Stimulated activated memory B cell treated with anti-CD40 and anti-IgM and Interleukin-4, amounts not matched to agents 10 μg/mL and 1 μg/mL and 100 μg/mL, for 72 hours (primary cell): ENCODE data around the gene TGM2.

ENCODE experiments used
- ATAC-seq: fragments of 150-1000 bp; cut with Tn5 transposase; 2 replicates; pipeline ENCODE4 v1.10.0; 2021
- H3K27ac Mint-ChIP-seq: one replicate; pipeline ENCODE4 v1.8.0; 2022; ENCODE audit warnings: mild to moderate bottlenecking, mixed read lengths
- H3K27me3 Mint-ChIP-seq: one replicate; pipeline ENCODE4 v1.8.0; 2022; ENCODE audit warnings: mixed read lengths
- H3K36me3 Mint-ChIP-seq: one replicate; pipeline ENCODE4 v1.8.0; 2022; ENCODE audit warnings: mixed read lengths
- H3K4me1 Mint-ChIP-seq: one replicate; pipeline ENCODE4 v1.8.0; 2022; ENCODE audit warnings: mixed read lengths
- H3K4me3 Mint-ChIP-seq: one replicate; pipeline ENCODE4 v1.8.0; 2022; ENCODE audit warnings: mild to moderate bottlenecking, moderate library complexity, mixed read lengths
- H3K9me3 Mint-ChIP-seq: one replicate; pipeline ENCODE4 v1.8.0; 2022; ENCODE audit warnings: mixed read lengths

TGM2 gene

GRCh38 chr20:38165089-38165965, at the start of gene TGM2:
Gene TGM2 (minus strand): TSS chr20:38165270. CDS start chr20:38165198, 72 bp downstream.
- Mint-ChIP-seq H3K36me3 (no peaks in the 10 kb centered on the region), H3K4me1 (peaks cover 80% of the 10 kb centered on the region), H3K4me3 (peak within 1 kb of the TSS; percentile 73), H3K9me3 (no peaks in the 10 kb centered on the region), H3K27ac (peak within 1 kb of the TSS; percentile 81), H3K27me3 (no peaks in the 10 kb centered on the region)
- peak; percentile 93 for ATAC-seq

- Mint-ChIP-seq H3K4me1 (no peaks in the 10 kb centered on the region), H3K36me3 (no peaks in the 10 kb centered on the region), H3K27ac (peak overlapping the region; percentile 65), H3K4me3 (no peak overlapping the region), H3K9me3 (no peaks in the 10 kb centered on the region), H3K27me3 (peaks cover 29% of the 10 kb centered on the region)
- ATAC-seq, result no peak
Measured at GRCh38 chr20:38214256-38215193, 49.5 kb upstream of the TGM2 start.

GRCh38 chr20:38213607-38213940, 48.5 kb upstream of the TGM2 start:
- no peak for ATAC-seq
- Mint-ChIP-seq H3K4me1 (no peaks in the 10 kb centered on the region), H3K36me3 (no peaks in the 10 kb centered on the region), H3K9me3 (no peaks in the 10 kb centered on the region), H3K27me3 (peaks cover 29% of the 10 kb centered on the region), H3K4me3 (no peak overlapping the region), H3K27ac (no peak overlapping the region)

- Mint-ChIP-seq H3K9me3 (no peaks in the 10 kb centered on the region), H3K36me3 (no peaks in the 10 kb centered on the region), H3K27ac (no peak overlapping the region), H3K4me3 (no peak overlapping the region), H3K27me3 (peaks cover 29% of the 10 kb centered on the region), H3K4me1 (no peaks in the 10 kb centered on the region)
- ATAC-seq, result no peak
Measured at GRCh38 chr20:38212806-38213606, 47.9 kb upstream of the TGM2 start.

- Mint-ChIP-seq H3K4me3 (no peak overlapping the region), H3K27me3 (peaks cover 29% of the 10 kb centered on the region), H3K36me3 (no peaks in the 10 kb centered on the region), H3K9me3 (no peaks in the 10 kb centered on the region), H3K4me1 (no peaks in the 10 kb centered on the region), H3K27ac (peak overlapping the region; percentile 34)
- no peak for ATAC-seq
Measured at GRCh38 chr20:38211200-38212097, 46.4 kb upstream of the TGM2 start.

- no peak overlapping the region for H3K4me3 Mint-ChIP-seq
- H3K27ac Mint-ChIP-seq, result peak overlapping the region; percentile 34
- H3K36me3 Mint-ChIP-seq, result no peaks in the 10 kb centered on the region
- no peaks in the 10 kb centered on the region for H3K9me3 Mint-ChIP-seq
- peaks cover 29% of the 10 kb centered on the region for H3K27me3 Mint-ChIP-seq
- no peaks in the 10 kb centered on the region for H3K4me1 Mint-ChIP-seq
- ATAC-seq, result no peak
Measured at GRCh38 chr20:38210741-38211140, 45.7 kb upstream of the TGM2 start.

- no peaks in the 10 kb centered on the region for H3K4me1 Mint-ChIP-seq
- peak overlapping the region; percentile 22 for H3K27ac Mint-ChIP-seq
- H3K36me3 Mint-ChIP-seq, result no peaks in the 10 kb centered on the region
- no peak for ATAC-seq
- no peak overlapping the region for H3K4me3 Mint-ChIP-seq
- peaks cover 22% of the 10 kb centered on the region for H3K27me3 Mint-ChIP-seq
- no peaks in the 10 kb centered on the region for H3K9me3 Mint-ChIP-seq
Measured at GRCh38 chr20:38209736-38210405, 44.8 kb upstream of the TGM2 start.

- H3K27me3 Mint-ChIP-seq, result peaks cover 15% of the 10 kb centered on the region
- no peaks in the 10 kb centered on the region for H3K36me3 Mint-ChIP-seq
- no peaks in the 10 kb centered on the region for H3K4me1 Mint-ChIP-seq
- no peak overlapping the region for H3K27ac Mint-ChIP-seq
- no peaks in the 10 kb centered on the region for H3K9me3 Mint-ChIP-seq
- no peak for ATAC-seq
- H3K4me3 Mint-ChIP-seq, result no peak overlapping the region
Measured at GRCh38 chr20:38209054-38209675, 44.1 kb upstream of the TGM2 start.

GRCh38 chr20:38208523-38208922, 43.5 kb upstream of the TGM2 start:
- Mint-ChIP-seq H3K4me3 (no peak overlapping the region), H3K9me3 (no peaks in the 10 kb centered on the region), H3K27ac (no peak overlapping the region)

GRCh38 chr20:38208088-38208487, 43.0 kb upstream of the TGM2 start:
- no peak for ATAC-seq
- Mint-ChIP-seq H3K4me1 (no peaks in the 10 kb centered on the region), H3K27ac (no peak overlapping the region), H3K4me3 (no peak overlapping the region), H3K27me3 (peaks cover 14% of the 10 kb centered on the region), H3K9me3 (no peaks in the 10 kb centered on the region), H3K36me3 (no peaks in the 10 kb centered on the region)

More at GRCh38 chr20:38208523-38208922, 43.5 kb upstream of the TGM2 start:
- no peak for ATAC-seq
- H3K36me3 Mint-ChIP-seq, result no peaks in the 10 kb centered on the region
- peaks cover 14% of the 10 kb centered on the region for H3K27me3 Mint-ChIP-seq
- H3K4me1 Mint-ChIP-seq, result no peaks in the 10 kb centered on the region

- Mint-ChIP-seq H3K27me3 (peaks cover 14% of the 10 kb centered on the region), H3K27ac (no peak overlapping the region), H3K36me3 (no peaks in the 10 kb centered on the region), H3K9me3 (no peaks in the 10 kb centered on the region), H3K4me1 (no peaks in the 10 kb centered on the region), H3K4me3 (no peak overlapping the region)
- no peak for ATAC-seq
Measured at GRCh38 chr20:38207621-38208020, 42.6 kb upstream of the TGM2 start.

- no peaks in the 10 kb centered on the region for H3K4me1 Mint-ChIP-seq
- no peaks in the 10 kb centered on the region for H3K9me3 Mint-ChIP-seq
- H3K27me3 Mint-ChIP-seq, result no peaks in the 10 kb centered on the region
- no peak overlapping the region for H3K4me3 Mint-ChIP-seq
- no peak overlapping the region for H3K27ac Mint-ChIP-seq
- H3K36me3 Mint-ChIP-seq, result no peaks in the 10 kb centered on the region
- no peak for ATAC-seq
Measured at GRCh38 chr20:38205001-38205400, 39.9 kb upstream of the TGM2 start.

GRCh38 chr20:38203981-38204357, 38.9 kb upstream of the TGM2 start:
- ATAC-seq, result no peak
- Mint-ChIP-seq H3K9me3 (no peaks in the 10 kb centered on the region), H3K4me3 (no peak overlapping the region), H3K4me1 (no peaks in the 10 kb centered on the region), H3K27ac (no peak overlapping the region), H3K36me3 (no peaks in the 10 kb centered on the region), H3K27me3 (no peaks in the 10 kb centered on the region)
